ENCODE measurements around the gene NCOR2. TPM values are rescaled to one million over a fixed set of nuclear protein-coding genes. Genes with fewer than 3 reads are reported as not detected.

NCOR2 gene
- total and polyA plus RNA-seq, 2 donors (not counting 1 experiment from before 2014, with no cell fraction given): 25.9 to 144 TPM

GRCh38 chr12:124612410-124612680 is 44.9 kb upstream of the NCOR2 start:
- Histone ChIP-seq H3K27ac (ENCODE audit: low read length in 2 of 2) (no peak overlapping the region), H3K9ac (ENCODE audit: low read length) (no peak overlapping the region), H3K36me3 (replicated peaks in 1 of 2; ENCODE audit: control extremely low read depth in 1 of 2, control insufficient read depth in 1 of 2, extremely low read depth in 1 of 2, insufficient read depth in 2 of 2, low read length in 1 of 2) (no peaks in the 10 kb centered on the region), H3K79me2 (ENCODE audit: control insufficient read depth, insufficient read depth, low read length) (no peaks in the 10 kb centered on the region), H2AFZ (ENCODE audit: insufficient read depth, low read depth, low read length, poor library complexity, severe bottlenecking) (no peak overlapping the region), H3K27me3 (replicated peaks in 1 of 4; ENCODE audit: control extremely low read depth in 1 of 4, control insufficient read depth in 3 of 4, insufficient read depth in 4 of 4, low read length in 3 of 4) (no peaks in the 10 kb centered on the region), H3K4me2 (replicated peaks; ENCODE audit: low read depth, low read length, poor library complexity, severe bottlenecking) (no peak overlapping the region), H4K20me1 (ENCODE audit: control insufficient read depth, insufficient read depth, low read length, poor library complexity, severe bottlenecking) (no peaks in the 10 kb centered on the region), H3K4me3 (ENCODE audit: control extremely low read depth in 1 of 5, extremely low read depth in 1 of 5, insufficient read depth in 1 of 5, low read depth in 2 of 5, low read length in 4 of 5) (no peak overlapping the region), H3K4me1 (ENCODE audit: control insufficient read depth in 2 of 2, insufficient read depth in 2 of 2, low read length in 2 of 2) (peaks cover 30 to 34% of the 10 kb centered on the region in 2 donors), H3K9me3 (ENCODE audit: control extremely low read depth in 1 of 3, control insufficient read depth in 2 of 3, insufficient read depth in 1 of 3, low read length in 2 of 3) (peaks cover 0 to 24% (median 9%) of the 10 kb centered on the region in 3 donors)
- Mint-ChIP-seq H3K9me3 (ENCODE audit: insufficient read depth) (no peaks in the 10 kb centered on the region), H3K4me1 (peaks cover 30% of the 10 kb centered on the region), H3K27ac (no peak overlapping the region), H3K27me3 (peaks cover 3% of the 10 kb centered on the region), H3K4me3 (no peak overlapping the region)
- ChIA-PET POLR2A (no interaction called here), CTCF (no interaction called here)
- DNase-seq (no peak), ATAC-seq (ENCODE audit: low read depth) (no peak)
- intact Hi-C loops (cut with micrococcal nuclease): no loop called here
- no peak for TF ChIP-seq CTCF (IDR thresholded peaks at IDR 0.05)
- WGBS (ENCODE audit: insufficient coverage): 78% methylated on average over 4 of the region's 4 CpGs

GRCh38 chr12:124611559-124612409 is 44.4 kb upstream of the NCOR2 start:
- H4K20me1 ChIP-seq (ENCODE audit: control insufficient read depth, insufficient read depth, low read length, poor library complexity, severe bottlenecking): no peaks in the 10 kb centered on the region
- no peak overlapping the region for H3K4me3 ChIP-seq (ENCODE audit: control extremely low read depth in 1 of 5, extremely low read depth in 1 of 5, insufficient read depth in 1 of 5, low read depth in 2 of 5, low read length in 4 of 5)
- no peak overlapping the region for H3K9ac ChIP-seq (ENCODE audit: low read length)
- 94% methylated on average over 13 of the region's 15 CpGs for WGBS (ENCODE audit: insufficient coverage)
- no peaks in the 10 kb centered on the region for H3K79me2 ChIP-seq (ENCODE audit: control insufficient read depth, insufficient read depth, low read length)
- CTCF ChIA-PET: no interaction called here
- Mint-ChIP-seq H3K27me3 (peaks cover 6% of the 10 kb centered on the region), H3K4me1 (peaks cover 27% of the 10 kb centered on the region), H3K4me3 (no peak overlapping the region), H3K27ac (peak overlapping the region; percentile 0), H3K9me3 (ENCODE audit: insufficient read depth) (no peaks in the 10 kb centered on the region)
- H3K4me1 ChIP-seq (ENCODE audit: control insufficient read depth in 2 of 2, insufficient read depth in 2 of 2, low read length in 2 of 2): peaks cover 30% of the 10 kb centered on the region in 2 donors
- intact Hi-C loops (cut with micrococcal nuclease): no loop called here
- no peak overlapping the region for H3K4me2 ChIP-seq (replicated peaks; ENCODE audit: low read depth, low read length, poor library complexity, severe bottlenecking)
- H3K27ac ChIP-seq (ENCODE audit: low read length in 2 of 2): no peak overlapping the region
- no peaks in the 10 kb centered on the region for H3K36me3 ChIP-seq (replicated peaks in 1 of 2; ENCODE audit: control extremely low read depth in 1 of 2, control insufficient read depth in 1 of 2, extremely low read depth in 1 of 2, insufficient read depth in 2 of 2, low read length in 1 of 2)
- POLR2A ChIA-PET: no interaction called here
- ATAC-seq (ENCODE audit: low read depth) (no peak), DNase-seq (no peak)
- H3K27me3 ChIP-seq (replicated peaks in 1 of 4; ENCODE audit: control extremely low read depth in 1 of 4, control insufficient read depth in 3 of 4, insufficient read depth in 4 of 4, low read length in 3 of 4): no peaks in the 10 kb centered on the region
- no peak overlapping the region for H2AFZ ChIP-seq (ENCODE audit: insufficient read depth, low read depth, low read length, poor library complexity, severe bottlenecking)
- peaks cover 0 to 24% (median 9%) of the 10 kb centered on the region in 3 donors for H3K9me3 ChIP-seq (ENCODE audit: control extremely low read depth in 1 of 3, control insufficient read depth in 2 of 3, insufficient read depth in 1 of 3, low read length in 2 of 3)
- TF ChIP-seq CTCF (IDR thresholded peaks at IDR 0.05) (no peak), EZH2 (IDR thresholded peaks at IDR 0.05; ENCODE audit: borderline replicate concordance, insufficient read depth, low read depth, low read length, poor library complexity, severe bottlenecking) (no peak)

Data from B cell (primary cell).